GM11168 (cell line): ENCODE results near the gene GNL1.
"Not testable (repeated sequence)": the region's sequence is repeated elsewhere in the genome, so short reads cannot be mapped to it uniquely, and the experiment has no call there.

Experiments used
- in situ Hi-C: fragments of 300-500 bp; cut with MboI; formaldehyde crosslinking; loops from one replicate; pipeline ENCODE4 v1.12.0; 2022; ENCODE audit warnings: low sequenced_read_pairs; ENCODE audit not compliant: unreplicated experiment

Gene GNL1

DNA sequence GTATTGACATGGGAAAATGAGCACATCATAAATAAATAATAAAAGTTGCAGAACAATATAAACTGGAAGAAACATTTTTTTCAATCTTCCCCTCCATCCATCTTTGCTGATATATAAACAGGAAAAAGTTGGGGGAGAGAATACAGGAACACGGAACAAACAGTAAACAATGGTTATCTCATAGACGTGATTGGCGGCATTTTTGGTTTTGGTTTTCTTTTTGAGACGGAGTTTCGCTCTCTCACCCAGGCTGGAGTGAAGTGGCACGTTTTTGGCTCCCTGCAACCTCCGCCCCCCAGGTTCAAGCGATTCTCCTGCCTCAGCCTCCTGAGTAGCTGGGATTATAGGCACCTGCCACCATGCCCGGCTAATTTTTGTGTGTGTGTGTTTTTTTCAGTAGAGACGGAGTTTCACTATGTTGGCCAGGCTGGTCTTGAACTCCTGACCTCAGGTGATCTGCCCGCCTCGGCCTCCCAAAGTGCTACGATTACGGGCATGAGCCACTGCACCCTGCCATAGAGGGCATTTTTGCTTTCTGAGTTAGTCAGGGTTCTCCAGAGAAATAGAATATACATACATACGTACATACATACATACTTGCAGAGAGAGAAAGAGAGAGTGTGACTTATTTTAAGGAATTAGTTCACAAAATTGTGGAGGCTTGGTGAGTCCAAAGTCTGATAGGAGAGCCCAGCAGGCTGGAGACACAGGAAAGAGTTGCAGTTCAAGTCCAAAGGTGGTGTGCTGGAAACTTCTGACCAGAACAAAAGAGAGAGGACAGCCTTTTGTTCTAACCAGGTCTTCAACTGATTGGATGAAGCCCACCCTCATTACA is 22.6 kb downstream of the GNL1 start:
- in situ Hi-C loops: no loop called here

DNA sequence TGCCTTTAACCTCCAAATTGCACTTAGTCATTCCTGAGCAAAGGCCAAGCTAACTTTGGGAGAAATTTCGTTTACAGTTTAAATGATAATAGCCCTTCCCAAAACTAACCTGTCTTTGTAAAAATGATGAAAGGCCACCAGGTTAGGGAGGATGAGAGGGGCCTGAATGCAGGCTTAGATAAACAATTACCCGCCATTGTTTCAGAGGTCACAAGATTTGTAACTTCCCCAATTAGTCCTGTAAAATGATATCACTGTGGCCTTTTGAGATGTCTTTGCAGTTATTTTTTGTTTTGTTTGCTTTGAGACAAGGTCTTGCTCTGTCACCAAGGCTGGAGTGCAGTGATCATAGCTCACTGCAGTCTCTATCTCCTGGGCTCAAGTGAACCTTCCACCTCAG is 26.3 kb downstream of the GNL1 start:
- in situ Hi-C loops: no loop called here

DNA sequence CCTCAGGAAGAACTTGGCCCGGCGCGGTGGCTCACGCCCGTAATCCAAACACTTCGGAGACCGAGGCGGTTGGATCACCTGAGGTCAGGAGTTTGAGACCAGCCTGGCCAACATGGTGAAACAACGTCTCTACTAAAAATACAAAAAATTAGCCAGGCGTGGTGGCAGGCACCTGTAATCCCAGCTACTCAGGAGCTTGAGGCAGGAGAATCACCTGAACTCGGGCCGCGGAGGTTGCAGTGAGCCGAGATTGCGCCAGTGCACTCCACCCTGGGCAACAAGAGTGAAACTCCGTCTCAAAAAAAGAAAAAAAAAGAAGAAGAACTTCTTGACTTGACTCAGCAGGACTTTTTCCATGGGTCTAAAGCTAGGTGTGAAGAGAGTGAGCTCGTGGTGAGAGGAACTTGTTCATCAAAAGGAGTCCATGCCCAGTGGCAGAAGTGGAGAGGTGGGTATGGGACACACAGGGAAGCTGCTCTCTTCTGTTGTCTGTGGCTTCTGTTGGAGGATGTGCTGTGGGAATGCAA is 26.9 kb downstream of the GNL1 start:
- in situ Hi-C loops: not testable (repeated sequence)

DNA sequence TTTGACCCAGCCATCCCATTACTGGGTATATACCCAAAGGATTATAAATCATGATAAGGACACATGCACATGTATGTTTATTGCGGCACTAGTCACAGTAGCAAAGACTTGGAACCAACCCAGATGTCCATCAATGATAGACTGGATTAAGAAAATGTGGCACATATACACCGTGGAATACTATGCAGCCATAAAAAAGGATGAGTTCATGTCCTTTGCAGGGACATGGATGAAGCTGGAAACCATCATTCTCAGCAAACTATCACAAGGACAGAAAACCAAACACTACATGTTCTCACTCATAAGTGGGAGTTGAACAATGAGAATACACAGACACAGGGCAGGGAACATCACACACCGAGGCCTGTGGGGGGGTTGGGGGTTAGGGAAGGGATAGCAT is 29.8 kb downstream of the GNL1 start:
- in situ Hi-C loops: not testable (repeated sequence)

GRCh38 chr6:30521952-30522351 is 34.3 kb downstream of the GNL1 start:
- in situ Hi-C loops: not testable (repeated sequence)

DNA sequence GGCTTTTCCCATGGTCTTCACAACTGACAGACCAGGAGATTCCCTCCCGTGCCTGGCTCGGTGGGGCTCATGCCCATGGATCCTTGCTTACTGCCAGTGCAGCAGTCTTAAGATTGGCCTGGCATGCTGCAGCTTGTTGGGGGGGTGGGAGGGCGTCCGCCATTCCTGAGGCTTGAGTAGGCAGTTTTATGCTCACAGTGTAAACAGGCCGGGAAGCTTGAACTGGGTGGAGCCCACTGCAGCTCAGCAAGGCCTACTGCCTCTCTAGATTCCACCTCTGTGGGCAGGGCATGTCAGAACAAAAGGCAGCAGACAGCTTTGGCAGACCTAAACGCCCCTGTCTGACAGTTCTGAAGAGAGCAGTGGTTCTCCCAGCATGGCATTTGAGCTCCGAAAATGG is 35.2 kb downstream of the GNL1 start:
- in situ Hi-C loops: not testable (repeated sequence)

DNA sequence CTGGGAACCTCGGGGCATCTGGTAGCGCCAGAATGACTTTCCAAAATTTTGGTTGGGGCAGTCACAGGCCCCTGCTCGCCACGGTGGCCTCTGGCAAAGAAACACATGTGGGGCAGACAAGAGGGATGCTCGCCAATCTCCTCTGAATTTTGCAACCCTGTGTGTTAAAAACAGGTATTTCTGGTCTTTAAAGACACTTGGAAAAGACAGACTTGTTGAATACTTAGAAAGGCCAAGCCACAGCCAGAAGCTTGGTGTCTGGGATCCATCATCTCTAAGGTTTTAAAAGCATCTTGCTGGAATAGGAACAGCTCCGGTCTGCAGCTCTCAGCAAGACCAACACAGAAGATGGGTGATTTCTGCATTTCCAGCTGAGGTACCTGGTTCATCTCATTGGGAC is 35.8 kb downstream of the GNL1 start:
- in situ Hi-C loops: no loop called here

DNA sequence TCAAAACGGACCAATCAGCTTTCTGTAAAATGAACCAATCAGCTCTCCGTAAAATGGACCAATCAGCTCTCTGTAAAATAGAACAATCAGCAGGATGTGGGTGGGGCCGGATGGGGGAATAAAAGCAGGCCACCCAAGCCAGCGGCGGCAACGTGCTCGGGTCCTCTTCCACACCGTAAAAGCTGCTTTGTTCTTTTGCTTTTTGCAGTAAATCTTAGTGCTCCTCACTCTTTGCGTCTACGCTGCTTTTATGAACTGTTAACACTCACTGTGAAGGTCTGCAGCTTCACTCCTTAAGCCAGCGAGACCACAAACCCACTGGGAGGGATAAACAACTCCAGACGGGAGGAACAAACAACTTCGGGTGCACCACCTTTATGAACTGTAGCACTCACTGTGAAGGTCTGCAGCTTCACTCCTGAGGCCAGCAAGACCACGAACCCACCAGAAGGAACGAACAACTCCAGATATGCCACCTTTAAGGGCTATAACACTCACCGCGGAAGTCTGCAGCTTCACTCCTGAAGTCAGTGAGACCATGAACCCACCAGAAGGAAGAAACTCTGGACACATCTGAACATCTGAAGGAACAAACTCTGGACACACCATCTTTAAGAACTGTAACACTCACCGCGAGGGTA is 37.7 kb downstream of the GNL1 start:
- in situ Hi-C loops: not testable (repeated sequence)

DNA sequence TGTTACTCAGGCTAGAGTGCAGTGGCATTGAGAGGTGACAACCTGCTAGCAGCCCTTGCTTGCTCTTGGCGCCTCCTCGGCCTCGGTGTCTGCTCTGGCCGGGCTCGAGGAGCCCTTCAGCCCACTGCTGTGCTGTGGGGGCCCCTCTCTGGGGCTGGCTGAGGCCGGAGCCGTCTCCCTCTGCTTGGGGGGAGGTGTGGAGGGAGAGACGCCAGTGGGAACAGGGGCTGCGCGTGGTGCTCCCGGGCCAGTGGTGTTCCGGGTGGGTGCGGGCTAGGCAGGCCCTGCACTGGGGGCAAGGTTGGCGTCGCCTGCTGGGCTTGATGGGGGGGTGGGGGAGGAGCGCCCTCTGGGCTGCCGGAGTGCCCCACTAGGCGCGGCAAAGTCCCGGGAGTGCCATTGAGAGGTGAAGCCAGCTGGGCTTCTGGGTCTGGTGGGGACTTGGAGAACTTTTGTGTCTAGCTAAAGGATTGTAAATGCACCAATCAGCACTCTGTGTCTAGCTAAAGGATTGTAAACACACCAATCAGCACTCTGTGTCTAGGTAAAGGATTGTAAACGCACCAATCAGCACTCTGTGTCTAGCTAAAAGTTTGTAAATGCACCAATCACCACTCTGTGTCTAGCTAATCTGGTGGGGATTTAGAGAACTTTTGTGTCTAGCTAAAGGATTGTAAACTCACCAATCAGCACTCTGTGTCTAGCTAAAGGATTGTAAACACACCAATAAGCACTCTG is 38.4 kb downstream of the GNL1 start:
- in situ Hi-C loops: not testable (repeated sequence)

DNA sequence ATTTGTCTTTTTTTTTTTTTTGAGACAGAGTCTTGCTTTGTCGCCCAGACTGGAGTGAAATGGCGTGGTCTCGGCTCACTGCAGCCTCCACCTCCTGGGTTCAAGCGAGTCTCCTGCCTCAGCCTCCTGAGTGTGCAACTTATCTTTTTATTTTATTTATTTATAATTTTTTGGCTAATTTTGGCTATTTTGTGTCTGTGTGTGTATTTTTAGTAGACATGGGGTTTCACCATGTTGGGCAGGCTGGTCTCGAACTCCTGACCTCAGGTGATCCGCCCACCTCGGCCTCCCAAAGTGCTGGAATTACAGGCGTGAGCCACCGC is 39.6 kb downstream of the GNL1 start:
- in situ Hi-C loops: not testable (repeated sequence)

GRCh38 chr6:30515944-30516753 is 40.1 kb downstream of the GNL1 start:
- in situ Hi-C loops: no loop called here

- in situ Hi-C loops: no loop called here
Observed at GRCh38 chr6:30515106-30515505, 41.2 kb downstream of the GNL1 start.

- in situ Hi-C loops: no loop called here
Observed at GRCh38 chr6:30513451-30513850, 42.8 kb downstream of the GNL1 start.

DNA sequence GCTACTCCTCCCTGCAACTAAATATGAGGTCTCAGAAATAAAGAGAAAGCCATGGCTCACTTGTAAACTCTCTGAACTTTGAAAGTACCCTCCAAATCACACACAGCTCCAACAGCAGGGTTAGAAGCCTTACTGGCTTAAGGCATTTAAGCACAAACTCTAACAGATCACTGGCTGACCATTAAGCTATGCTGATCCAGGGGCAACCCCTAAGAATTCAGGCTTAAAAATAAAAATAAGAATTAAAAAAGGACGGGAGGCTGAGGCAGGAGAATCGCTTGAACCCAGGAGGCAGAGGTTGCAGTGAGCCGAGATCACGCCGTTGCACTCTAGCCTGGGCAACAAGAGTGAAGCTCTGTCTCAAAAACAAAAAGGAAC is 45.1 kb downstream of the GNL1 start:
- in situ Hi-C loops: no loop called here

- in situ Hi-C loops: no loop called here
Observed at GRCh38 chr6:30510419-30511168, 45.7 kb downstream of the GNL1 start.

GRCh38 chr6:30508890-30509736 is 47.2 kb downstream of the GNL1 start:
- in situ Hi-C loops: no loop called here

- in situ Hi-C loops: no loop called here
Observed at GRCh38 chr6:30507849-30508827, 48.2 kb downstream of the GNL1 start.
